ENCODE results near the gene LRRC25. TPM values are rescaled to one million over a fixed set of nuclear protein-coding genes. Genes with fewer than 3 reads are reported as not detected.

Gene LRRC25
- total RNA-seq, 1 experiment from 2014 or later: not detected

DNA sequence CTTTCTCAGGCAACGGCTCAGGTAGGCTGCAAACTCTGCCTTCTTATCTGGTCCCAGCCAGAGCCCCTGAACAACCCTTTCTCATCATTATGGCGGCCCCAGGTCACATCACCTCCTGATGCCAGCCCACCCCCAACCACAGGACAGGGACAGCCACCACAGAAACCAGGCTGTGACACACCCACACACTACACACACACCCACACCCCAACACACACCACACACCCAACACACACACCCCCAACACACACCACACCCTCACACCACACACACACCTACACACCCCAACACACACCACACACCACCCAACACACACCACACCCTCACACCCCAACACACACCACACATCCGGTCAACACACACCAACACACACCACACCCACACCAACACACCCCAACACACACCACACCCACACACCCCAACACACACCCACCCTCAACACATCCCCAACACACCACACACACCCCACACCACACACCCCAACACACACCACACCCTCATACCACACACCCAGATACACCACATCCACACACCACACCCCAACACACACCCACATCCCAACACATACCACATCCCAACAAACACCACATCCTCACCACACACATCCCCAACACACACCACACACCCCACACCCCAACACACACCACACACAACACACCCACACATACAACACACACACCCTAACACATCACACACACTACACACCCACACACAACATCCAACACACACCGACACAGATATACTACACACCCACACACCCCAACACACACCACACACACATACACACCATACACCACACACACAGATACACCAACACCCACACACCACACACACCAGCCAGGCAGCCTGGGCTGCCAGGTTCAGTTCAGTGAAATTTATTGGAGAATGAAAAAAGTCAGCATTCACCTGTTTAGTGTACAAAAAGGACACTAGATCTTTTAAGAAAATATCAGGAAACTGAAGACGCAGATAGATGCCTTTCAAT, 44.7 kb upstream of the LRRC25 start:
- Mint-ChIP-seq H3K36me3 (ENCODE audit: insufficient read depth in 1 of 3, low read depth in 3 of 3) (peaks cover 5 to 23% (median 15%) of the 10 kb centered on the region in 3 experiments; a peak in 6 of 7 replicates), H3K4me3 (peak overlapping the region in 1 of 2 experiments; percentile 4; a peak in 1 of 5 replicates), H3K9me3 (peaks cover 3% of the 10 kb centered on the region in 2 experiments; a peak in 3 of 5 replicates), H3K4me1 (peaks cover 20 to 23% of the 10 kb centered on the region in 2 experiments), H3K27me3 (ENCODE audit: low read depth) (peaks cover 1% of the 10 kb centered on the region; the same call in 1 of the 2 replicates), H3K27ac (no peak overlapping the region; a peak in 2 of 7 replicates)
- Histone ChIP-seq H3K27ac (ENCODE audit: insufficient read length, low read depth, low read length) (no peak overlapping the region), H3K23ac (ENCODE audit: insufficient read length, low read depth, low read length) (no peak overlapping the region), H3K79me1 (ENCODE audit: insufficient read depth, low read depth, low read length, poor library complexity, severe bottlenecking) (no peaks in the 10 kb centered on the region), H3K18ac (ENCODE audit: insufficient read length, low read depth, low read length) (no peak overlapping the region), H4K5ac (ENCODE audit: insufficient read length, low read depth, low read length) (no peak overlapping the region), H2BK20ac (ENCODE audit: low read depth, low read length, poor library complexity, severe bottlenecking) (no peak overlapping the region), H3T11ph (ENCODE audit: low read length) (no peak overlapping the region), H3K4me1 (ENCODE audit: insufficient read depth, low read length) (peaks cover 7% of the 10 kb centered on the region; the same call in 1 of the 2 replicates), H2AFZ (ENCODE audit: low read length) (no peak overlapping the region), H3K56ac (ENCODE audit: insufficient read length, low read depth, low read length) (no peak overlapping the region), H3K27me3 (ENCODE audit: insufficient read depth, low read length) (no peaks in the 10 kb centered on the region), H3K79me2 (ENCODE audit: insufficient read depth, low read length) (no peaks in the 10 kb centered on the region), H2BK15ac (ENCODE audit: low read depth, low read length) (no peak overlapping the region), H2BK12ac (ENCODE audit: insufficient read length, low read depth, low read length) (no peak overlapping the region), H2AK5ac (ENCODE audit: insufficient read length, low read length) (no peak overlapping the region), H4K8ac (replicated peaks; ENCODE audit: insufficient read length, low read depth, low read length) (no peak overlapping the region), H3K4me2 (ENCODE audit: insufficient read depth, insufficient read length, low read length) (no peak overlapping the region), H3K23me2 (ENCODE audit: insufficient read length, low read depth, low read length, poor library complexity, severe bottlenecking) (peaks cover 4% of the 10 kb centered on the region), H3K4ac (ENCODE audit: low read depth, low read length) (no peak overlapping the region), H4K91ac (ENCODE audit: insufficient read length, low read depth, low read length) (no peak overlapping the region), H3K9me3 (ENCODE audit: control insufficient read depth, low read depth, low read length) (no peaks in the 10 kb centered on the region), H2BK120ac (ENCODE audit: low read depth, low read length, poor library complexity, severe bottlenecking) (no peak overlapping the region), H3K14ac (ENCODE audit: insufficient read depth, low read length) (no peak overlapping the region), H4K20me1 (ENCODE audit: control insufficient read depth, insufficient read depth, insufficient read length) (no peaks in the 10 kb centered on the region), H3K9ac (ENCODE audit: extremely low read depth, insufficient read length, low read length) (no peak overlapping the region), H2BK5ac (ENCODE audit: insufficient read length, low read length) (no peak overlapping the region)
- no peak for DNase-seq
- TF ChIP-seq, protein P1, sequence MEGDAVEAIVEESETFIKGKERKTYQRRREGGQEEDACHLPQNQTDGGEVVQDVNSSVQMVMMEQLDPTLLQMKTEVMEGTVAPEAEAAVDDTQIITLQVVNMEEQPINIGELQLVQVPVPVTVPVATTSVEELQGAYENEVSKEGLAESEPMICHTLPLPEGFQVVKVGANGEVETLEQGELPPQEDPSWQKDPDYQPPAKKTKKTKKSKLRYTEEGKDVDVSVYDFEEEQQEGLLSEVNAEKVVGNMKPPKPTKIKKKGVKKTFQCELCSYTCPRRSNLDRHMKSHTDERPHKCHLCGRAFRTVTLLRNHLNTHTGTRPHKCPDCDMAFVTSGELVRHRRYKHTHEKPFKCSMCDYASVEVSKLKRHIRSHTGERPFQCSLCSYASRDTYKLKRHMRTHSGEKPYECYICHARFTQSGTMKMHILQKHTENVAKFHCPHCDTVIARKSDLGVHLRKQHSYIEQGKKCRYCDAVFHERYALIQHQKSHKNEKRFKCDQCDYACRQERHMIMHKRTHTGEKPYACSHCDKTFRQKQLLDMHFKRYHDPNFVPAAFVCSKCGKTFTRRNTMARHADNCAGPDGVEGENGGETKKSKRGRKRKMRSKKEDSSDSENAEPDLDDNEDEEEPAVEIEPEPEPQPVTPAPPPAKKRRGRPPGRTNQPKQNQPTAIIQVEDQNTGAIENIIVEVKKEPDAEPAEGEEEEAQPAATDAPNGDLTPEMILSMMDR (conservative IDR thresholded peaks at IDR 0.05): no peak
- WGBS (ENCODE audit: extremely low coverage, insufficient read length, low lambda C conversion rate): 100% methylated on average over 2 of the region's 5 CpGs
